PC-9 (cell line): Measurements from ENCODE around the gene KIF27.
"Not testable (repeated sequence)": the region's sequence is repeated elsewhere in the genome, so short reads cannot be mapped to it uniquely, and the experiment has no call there.

Experiments used
- EZH2 ChIP-seq: fragments of 200-600 bp; sonication (generic); IDR thresholded peaks from 2 replicates; pipeline ENCODE4 v1.8.0; 2017; ENCODE audit warnings: antibody characterized with exemption, low read depth
- TF ChIP-seq, protein P1 (sequence below): fragments of 200-600 bp; sonication (generic); conservative IDR thresholded peaks from 2 replicates; pipeline ENCODE4 v1.6.1; 2017; ENCODE audit warnings: mixed run types, antibody characterized with exemption, mild to moderate bottlenecking, moderate library complexity

DNA sequence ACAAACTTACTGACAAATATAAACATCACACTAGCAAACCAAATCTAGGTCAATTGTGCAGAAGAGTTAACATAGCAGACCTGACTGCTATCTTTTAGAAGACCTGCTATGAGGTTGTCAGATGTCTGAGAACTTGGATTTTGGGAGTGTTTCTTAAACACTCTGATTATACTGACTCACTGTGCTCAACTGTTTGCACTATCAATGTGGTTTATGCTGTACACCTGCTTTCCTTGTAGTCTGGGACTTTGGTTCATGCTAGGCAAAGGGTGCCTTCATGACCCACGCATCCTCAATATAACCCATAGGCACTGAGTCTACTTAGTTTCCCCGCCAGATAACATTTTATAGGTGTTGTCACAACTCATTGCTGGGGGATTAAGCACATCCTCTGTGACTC is 26.9 kb downstream of the KIF27 start:
- TF ChIP-seq, protein P1, sequence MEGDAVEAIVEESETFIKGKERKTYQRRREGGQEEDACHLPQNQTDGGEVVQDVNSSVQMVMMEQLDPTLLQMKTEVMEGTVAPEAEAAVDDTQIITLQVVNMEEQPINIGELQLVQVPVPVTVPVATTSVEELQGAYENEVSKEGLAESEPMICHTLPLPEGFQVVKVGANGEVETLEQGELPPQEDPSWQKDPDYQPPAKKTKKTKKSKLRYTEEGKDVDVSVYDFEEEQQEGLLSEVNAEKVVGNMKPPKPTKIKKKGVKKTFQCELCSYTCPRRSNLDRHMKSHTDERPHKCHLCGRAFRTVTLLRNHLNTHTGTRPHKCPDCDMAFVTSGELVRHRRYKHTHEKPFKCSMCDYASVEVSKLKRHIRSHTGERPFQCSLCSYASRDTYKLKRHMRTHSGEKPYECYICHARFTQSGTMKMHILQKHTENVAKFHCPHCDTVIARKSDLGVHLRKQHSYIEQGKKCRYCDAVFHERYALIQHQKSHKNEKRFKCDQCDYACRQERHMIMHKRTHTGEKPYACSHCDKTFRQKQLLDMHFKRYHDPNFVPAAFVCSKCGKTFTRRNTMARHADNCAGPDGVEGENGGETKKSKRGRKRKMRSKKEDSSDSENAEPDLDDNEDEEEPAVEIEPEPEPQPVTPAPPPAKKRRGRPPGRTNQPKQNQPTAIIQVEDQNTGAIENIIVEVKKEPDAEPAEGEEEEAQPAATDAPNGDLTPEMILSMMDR: not testable (repeated sequence)
- TF ChIP-seq EZH2: not testable (repeated sequence)
